Osteocyte (in vitro differentiated cells): ENCODE measurements around the gene PCBP2. TPM values are rescaled to one million over a fixed set of nuclear protein-coding genes. Genes with fewer than 3 reads are reported as not detected.

Experiments used
- DNase-seq: peaks from one replicate; pipeline ENCODE4 v3.0.0; 2021; ENCODE audit warnings: mixed read lengths; ENCODE audit not compliant: unreplicated experiment; ENCODE audit errors: extremely low spot score
- H3K27ac Mint-ChIP-seq: one replicate; pipeline ENCODE4 v1.8.0; 2021; ENCODE audit warnings: mild to moderate bottlenecking, mixed read lengths; ENCODE audit not compliant: unreplicated experiment
- H3K27me3 Mint-ChIP-seq: one replicate; pipeline ENCODE4 v1.8.0; 2021; ENCODE audit warnings: mixed read lengths; ENCODE audit not compliant: unreplicated experiment
- H3K36me3 Mint-ChIP-seq: one replicate; pipeline ENCODE4 v1.8.0; 2021; ENCODE audit warnings: mixed read lengths; ENCODE audit not compliant: unreplicated experiment
- H3K4me1 Mint-ChIP-seq: one replicate; pipeline ENCODE4 v1.8.0; 2021; ENCODE audit warnings: mixed read lengths; ENCODE audit not compliant: unreplicated experiment
- H3K4me3 Mint-ChIP-seq: one replicate; pipeline ENCODE4 v1.8.0; 2021; ENCODE audit warnings: mild to moderate bottlenecking, moderate library complexity, mixed read lengths; ENCODE audit not compliant: unreplicated experiment
- H3K9me3 Mint-ChIP-seq: one replicate; pipeline ENCODE4 v1.8.0; 2021; ENCODE audit warnings: mixed read lengths; ENCODE audit not compliant: unreplicated experiment
- total RNA-seq: library from RNA; stranded (reverse); gene quantifications from 2 replicates; pipeline ENCODE4 v1.2.1, GENCODE V29; 2021
- TF ChIP-seq, protein P1 (sequence below): fragments of 200-600 bp; sonication (generic); IDR thresholded peaks from 2 replicates; pipeline ENCODE4 v1.5.0; 2021; ENCODE audit warnings: antibody characterized with exemption, mild to moderate bottlenecking, moderate library complexity

The PCBP2 gene
- total RNA-seq, 1 donor from 2014 or later: 984 TPM

DNA sequence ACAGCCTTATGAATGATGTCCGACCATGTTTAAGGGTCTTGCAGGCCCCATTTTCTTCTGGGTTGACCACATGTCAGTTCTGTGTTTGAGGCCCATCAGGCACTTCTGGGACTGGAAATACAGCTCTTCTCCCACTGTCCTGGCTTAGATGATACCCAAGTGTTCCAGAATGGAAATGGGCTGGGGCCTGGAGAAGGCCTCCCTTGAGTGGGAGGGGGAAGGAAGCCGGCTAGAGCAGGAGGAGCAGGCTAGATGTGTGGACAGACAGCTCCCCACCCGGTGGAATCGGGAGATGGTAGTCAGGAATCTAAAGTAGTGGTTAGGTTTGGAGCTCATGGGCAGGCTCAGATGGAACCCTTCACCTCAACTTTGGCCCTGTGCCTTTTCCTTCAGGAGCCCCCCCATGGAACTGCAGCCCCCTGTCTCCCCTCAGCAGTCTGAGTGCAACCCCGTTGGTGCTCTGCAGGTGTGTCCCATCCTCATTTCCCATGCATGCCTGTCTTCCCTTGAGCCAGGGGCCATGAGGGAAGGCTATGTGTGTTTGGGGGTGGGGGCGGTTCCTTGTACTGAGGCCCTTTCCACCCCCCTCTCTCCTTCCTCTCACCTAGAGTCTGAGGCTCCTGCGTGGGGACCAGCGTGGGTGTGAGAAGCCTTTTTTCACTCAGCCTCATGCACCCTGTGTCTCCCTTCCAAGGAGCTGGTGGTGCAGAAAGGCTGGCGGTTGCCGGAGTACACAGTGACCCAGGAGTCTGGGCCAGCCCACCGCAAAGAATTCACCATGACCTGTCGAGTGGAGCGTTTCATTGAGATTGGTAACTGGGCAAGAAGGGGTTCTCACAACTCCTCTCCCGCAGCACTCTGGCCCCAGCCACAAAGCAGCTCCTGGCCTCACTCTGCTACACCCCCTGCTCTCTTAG is 52.4 kb downstream of the PCBP2 start:
- H3K36me3 Mint-ChIP-seq: peaks cover 14% of the 10 kb centered on the region
- peak overlapping the region; percentile 23 for H3K27ac Mint-ChIP-seq
- H3K27me3 Mint-ChIP-seq: no peaks in the 10 kb centered on the region
- H3K9me3 Mint-ChIP-seq: no peaks in the 10 kb centered on the region
- peaks cover 37% of the 10 kb centered on the region for H3K4me1 Mint-ChIP-seq
- no peak overlapping the region for H3K4me3 Mint-ChIP-seq
- TF ChIP-seq, protein P1, sequence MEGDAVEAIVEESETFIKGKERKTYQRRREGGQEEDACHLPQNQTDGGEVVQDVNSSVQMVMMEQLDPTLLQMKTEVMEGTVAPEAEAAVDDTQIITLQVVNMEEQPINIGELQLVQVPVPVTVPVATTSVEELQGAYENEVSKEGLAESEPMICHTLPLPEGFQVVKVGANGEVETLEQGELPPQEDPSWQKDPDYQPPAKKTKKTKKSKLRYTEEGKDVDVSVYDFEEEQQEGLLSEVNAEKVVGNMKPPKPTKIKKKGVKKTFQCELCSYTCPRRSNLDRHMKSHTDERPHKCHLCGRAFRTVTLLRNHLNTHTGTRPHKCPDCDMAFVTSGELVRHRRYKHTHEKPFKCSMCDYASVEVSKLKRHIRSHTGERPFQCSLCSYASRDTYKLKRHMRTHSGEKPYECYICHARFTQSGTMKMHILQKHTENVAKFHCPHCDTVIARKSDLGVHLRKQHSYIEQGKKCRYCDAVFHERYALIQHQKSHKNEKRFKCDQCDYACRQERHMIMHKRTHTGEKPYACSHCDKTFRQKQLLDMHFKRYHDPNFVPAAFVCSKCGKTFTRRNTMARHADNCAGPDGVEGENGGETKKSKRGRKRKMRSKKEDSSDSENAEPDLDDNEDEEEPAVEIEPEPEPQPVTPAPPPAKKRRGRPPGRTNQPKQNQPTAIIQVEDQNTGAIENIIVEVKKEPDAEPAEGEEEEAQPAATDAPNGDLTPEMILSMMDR: no peak
- no peak for DNase-seq

DNA sequence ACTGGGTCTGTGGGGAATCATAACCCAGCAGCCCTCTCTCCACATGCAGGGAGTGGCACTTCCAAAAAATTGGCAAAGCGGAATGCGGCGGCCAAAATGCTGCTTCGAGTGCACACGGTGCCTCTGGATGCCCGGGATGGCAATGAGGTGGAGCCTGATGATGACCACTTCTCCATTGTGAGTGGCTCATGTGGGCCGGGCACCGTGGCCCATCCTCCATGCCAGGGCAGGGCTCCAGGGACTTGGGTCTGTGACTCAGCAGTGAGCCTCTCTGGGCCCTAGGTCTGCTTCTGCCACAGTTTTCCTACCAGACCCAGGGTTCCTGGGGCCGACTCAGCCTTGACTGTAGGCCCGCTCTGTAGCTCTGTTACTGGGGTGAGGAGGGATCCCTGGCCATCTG is 53.2 kb downstream of the PCBP2 start:
- Mint-ChIP-seq H3K27me3 (no peaks in the 10 kb centered on the region), H3K27ac (peak overlapping the region; percentile 34), H3K9me3 (no peaks in the 10 kb centered on the region), H3K4me3 (no peak overlapping the region), H3K36me3 (peaks cover 14% of the 10 kb centered on the region), H3K4me1 (peaks cover 34% of the 10 kb centered on the region)
- TF ChIP-seq, protein P1: no peak
- DNase-seq: no peak

DNA sequence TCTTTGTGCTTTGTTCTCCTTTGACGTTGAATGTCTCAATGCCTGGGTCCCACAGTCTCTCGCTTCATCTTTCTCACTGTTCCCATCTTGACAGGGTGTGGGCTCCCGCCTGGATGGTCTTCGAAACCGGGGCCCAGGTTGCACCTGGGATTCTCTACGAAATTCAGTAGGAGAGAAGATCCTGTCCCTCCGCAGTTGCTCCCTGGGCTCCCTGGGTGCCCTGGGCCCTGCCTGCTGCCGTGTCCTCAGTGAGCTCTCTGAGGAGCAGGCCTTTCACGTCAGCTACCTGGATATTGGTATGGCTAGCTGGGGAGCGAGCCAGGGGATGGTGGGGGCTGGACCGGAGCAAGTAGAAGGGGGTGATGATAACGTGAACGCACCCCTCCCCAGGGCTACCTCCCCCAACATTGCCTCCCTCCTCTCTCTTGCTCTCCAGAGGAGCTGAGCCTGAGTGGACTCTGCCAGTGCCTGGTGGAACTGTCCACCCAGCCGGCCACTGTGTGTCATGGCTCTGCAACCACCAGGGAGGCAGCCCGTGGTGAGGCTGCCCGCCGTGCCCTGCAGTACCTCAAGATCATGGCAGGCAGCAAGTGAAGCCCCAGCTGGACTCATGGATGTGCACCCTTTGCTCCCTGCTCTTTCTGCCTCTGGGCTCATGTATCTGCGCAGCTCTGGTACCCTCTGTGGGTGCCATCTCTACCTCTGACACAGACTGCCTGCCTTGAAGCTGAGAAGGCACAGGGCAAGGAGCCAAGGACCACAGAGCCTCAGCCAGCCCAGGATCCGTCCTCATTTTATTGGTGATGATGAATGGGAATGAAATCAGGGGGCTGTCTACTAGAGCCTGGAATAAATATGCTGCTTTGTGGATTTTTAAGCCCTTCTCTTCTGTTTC is 53.9 kb downstream of the PCBP2 start:
- Mint-ChIP-seq H3K9me3 (no peaks in the 10 kb centered on the region), H3K4me3 (no peak overlapping the region), H3K36me3 (peaks cover 14% of the 10 kb centered on the region), H3K27ac (peak overlapping the region; percentile 10), H3K4me1 (peaks cover 31% of the 10 kb centered on the region), H3K27me3 (no peaks in the 10 kb centered on the region)
- DNase-seq: no peak
- TF ChIP-seq, protein P1: no peak

DNA sequence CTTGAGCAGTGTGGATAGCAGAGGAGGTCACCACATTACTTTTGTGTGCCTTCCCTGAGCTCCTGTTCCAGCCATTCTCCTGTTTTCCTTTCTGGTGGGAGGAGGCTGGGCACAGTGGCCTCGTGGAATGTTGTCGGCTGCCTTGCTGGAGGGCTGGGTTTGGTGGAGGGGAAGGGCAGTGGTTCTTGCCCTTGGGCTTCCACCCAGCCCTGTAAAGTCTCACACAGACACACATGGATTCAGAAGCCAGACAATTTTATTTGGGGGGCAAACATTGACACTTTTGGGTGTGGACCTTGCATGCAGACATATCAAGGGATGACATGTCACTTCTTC is 54.5 kb downstream of the PCBP2 start:
- DNase-seq: no peak
- H3K4me1 Mint-ChIP-seq: peaks cover 31% of the 10 kb centered on the region
- no peaks in the 10 kb centered on the region for H3K27me3 Mint-ChIP-seq
- peak overlapping the region; percentile 10 for H3K27ac Mint-ChIP-seq
- peaks cover 17% of the 10 kb centered on the region for H3K36me3 Mint-ChIP-seq
- TF ChIP-seq, protein P1: no peak
- H3K9me3 Mint-ChIP-seq: no peaks in the 10 kb centered on the region
- no peak overlapping the region for H3K4me3 Mint-ChIP-seq
